Neural cell (in vitro differentiated cells): ENCODE results near the gene NFASC. TPM values are rescaled to one million over a fixed set of nuclear protein-coding genes. Genes with fewer than 3 reads are reported as not detected.

ENCODE experiments used
- H2AFZ ChIP-seq: fragments of 200-600, 300-800 bp; sonication (generic), shearing (Covaris generic); 2 replicates; pipeline ENCODE4 v1.6.0; 2014; ENCODE audit warnings: low read depth, mild to moderate bottlenecking, antibody characterized with exemption, low read length, moderate library complexity
- H3F3A ChIP-seq: fragments of 200-600 bp; shearing (Covaris generic); 2 replicates; pipeline ENCODE4 v1.6.1; 2016; ENCODE audit warnings: mild to moderate bottlenecking, moderate library complexity, mixed read lengths, antibody characterized with exemption, low read length; ENCODE audit not compliant: insufficient read depth, poor library complexity, severe bottlenecking
- H3K27ac ChIP-seq: fragments of 200-600, 300-800 bp; sonication (generic), shearing (Covaris generic); 2 replicates; pipeline ENCODE4 v1.5.1; 2014; ENCODE audit warnings: mild to moderate bottlenecking, low read length, moderate library complexity
- H3K27me3 ChIP-seq: fragments of 300-800, 200-600 bp; sonication (generic), shearing (Covaris generic); 2 replicates; pipeline ENCODE4 v1.6.0; 2014; ENCODE audit warnings: mild to moderate bottlenecking, low read depth, low read length, moderate library complexity; ENCODE audit not compliant: insufficient read depth
- H3K36me3 ChIP-seq: fragments of 300-800, 200-600 bp; sonication (generic), shearing (Covaris generic); 2 replicates; pipeline ENCODE4 v1.5.1; 2014; ENCODE audit warnings: mild to moderate bottlenecking, antibody characterized with exemption, low read length, moderate library complexity; ENCODE audit not compliant: insufficient read depth
- H3K4me2 ChIP-seq: fragments of 300-800, 200-600 bp; sonication (generic), shearing (Covaris generic); 2 replicates; pipeline ENCODE4 v1.6.0; 2014; ENCODE audit warnings: mild to moderate bottlenecking, low read length
- H3K4me3 ChIP-seq: fragments of 300-800, 200-600 bp; sonication (generic), shearing (Covaris generic); 2 replicates; pipeline ENCODE4 v1.5.1; 2014; ENCODE audit warnings: mild to moderate bottlenecking, low read length, moderate library complexity
- H3K79me2 ChIP-seq: fragments of 200-600 bp; shearing (Covaris generic); replicated peaks from 2 replicates; pipeline ENCODE4 v1.6.0; 2014; ENCODE audit warnings: mild to moderate bottlenecking, low read length, moderate library complexity; ENCODE audit not compliant: insufficient read depth
- H3K9ac ChIP-seq: fragments of 300-800, 200-600 bp; sonication (generic), shearing (Covaris generic); 2 replicates; pipeline ENCODE4 v1.6.1; 2016; ENCODE audit warnings: mild to moderate bottlenecking, low read length, mixed read lengths
- H3K9me2 ChIP-seq: fragments of 200-600 bp; shearing (Covaris generic); 2 replicates; pipeline ENCODE4 v1.6.1; 2016; ENCODE audit warnings: mild to moderate bottlenecking, low read length, mixed read lengths; ENCODE audit not compliant: insufficient read depth
- H3K9me3 ChIP-seq: fragments of 200-600, 300-800 bp; sonication (generic), shearing (Covaris generic); 2 replicates; pipeline ENCODE4 v1.6.1; 2016; ENCODE audit warnings: mild to moderate bottlenecking, mixed run types, low read length, moderate library complexity, mixed read lengths
- H4K20me1 ChIP-seq: fragments of 200-600 bp; shearing (Covaris generic); 2 replicates; pipeline ENCODE4 v1.6.1; 2016; ENCODE audit warnings: mild to moderate bottlenecking, mixed run types; ENCODE audit not compliant: insufficient read depth
- EP300 ChIP-seq: fragments of 450-650 bp; conservative IDR thresholded peaks from 2 replicates; pipeline ENCODE4 v1.6.1; 2014; ENCODE audit warnings: antibody characterized with exemption, mild to moderate bottlenecking, moderate library complexity; ENCODE audit not compliant: poor library complexity, severe bottlenecking
- EZH2 ChIP-seq: fragments of 200-600, 300-800 bp; shearing (Covaris generic), sonication (generic); IDR thresholded peaks from 2 replicates; pipeline ENCODE4 v1.6.1; 2014; ENCODE audit warnings: antibody characterized with exemption, low read length, borderline replicate concordance, mild to moderate bottlenecking; ENCODE audit not compliant: insufficient read depth, poor library complexity, severe bottlenecking
- MXI1 ChIP-seq: fragments of 450-650 bp; conservative IDR thresholded peaks from 2 replicates; pipeline ENCODE4 v1.6.1; 2014; ENCODE audit warnings: antibody characterized with exemption, mild to moderate bottlenecking; ENCODE audit not compliant: poor library complexity, severe bottlenecking
- POLR2AphosphoS5 ChIP-seq: IDR thresholded peaks from 2 replicates; pipeline ENCODE4 v1.6.1; 2012
- RAD21 ChIP-seq: fragments of 450-650 bp; conservative IDR thresholded peaks from 2 replicates; pipeline ENCODE4 v1.6.1; 2014; ENCODE audit warnings: antibody characterized with exemption, mild to moderate bottlenecking, moderate library complexity
- REST ChIP-seq: IDR thresholded peaks from 2 replicates; pipeline ENCODE4 v1.6.1; 2012; ENCODE audit warnings: borderline replicate concordance
- SMC3 ChIP-seq: fragments of 450-650 bp; conservative IDR thresholded peaks from 2 replicates; pipeline ENCODE4 v1.6.1; 2014; ENCODE audit warnings: antibody characterized with exemption, mild to moderate bottlenecking, moderate library complexity; ENCODE audit not compliant: poor library complexity
- TAF1 ChIP-seq: IDR thresholded peaks from 2 replicates; pipeline ENCODE4 v1.6.1; 2012; ENCODE audit warnings: low read depth
- polyA plus RNA-seq: library from polyadenylated mRNA; depleted of rRNA; stranded (reverse); fragments of >200 nt; gene quantifications from 2 replicates; pipeline ENCODE4 v1.2.3, GENCODE V29; 2014
- TF ChIP-seq, protein P1 (sequence below): fragments of 450-650 bp; IDR thresholded peaks from 2 replicates; pipeline ENCODE4 v1.5.1; 2014; ENCODE audit warnings: antibody characterized with exemption, mild to moderate bottlenecking, moderate library complexity; ENCODE audit not compliant: poor library complexity, severe bottlenecking

The NFASC gene
- polyA plus RNA-seq, 1 donor from 2014 or later: 23.9 TPM

DNA sequence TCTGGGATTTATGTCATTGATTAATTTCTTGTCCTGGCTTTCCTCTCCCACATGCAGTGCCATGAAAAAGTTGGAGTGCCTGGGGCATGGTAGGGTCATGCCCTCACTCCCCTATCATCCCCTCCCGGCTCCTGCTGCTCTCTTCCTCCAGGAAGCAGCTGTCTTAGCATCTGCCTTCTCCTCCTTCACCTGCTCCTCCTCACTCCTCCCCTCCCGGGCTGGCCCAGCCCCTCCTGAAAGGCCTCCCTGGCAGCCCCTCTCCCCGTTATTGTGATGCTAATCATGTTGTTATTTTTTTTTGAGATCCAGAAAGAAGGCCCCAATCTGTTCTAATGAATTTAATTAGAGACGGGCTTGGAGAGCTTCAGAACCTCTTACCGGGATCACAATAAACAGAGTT lies 36.3 kb upstream of the NFASC start:
- H3K9me2 ChIP-seq: no peaks in the 10 kb centered on the region
- H4K20me1 ChIP-seq: peaks cover 4% of the 10 kb centered on the region
- H3K9me3 ChIP-seq: no peaks in the 10 kb centered on the region
- no peak overlapping the region for H3K9ac ChIP-seq
- no peak overlapping the region for H2AFZ ChIP-seq
- H3K4me3 ChIP-seq: peak overlapping the region; percentile 38
- no peaks in the 10 kb centered on the region for H3K36me3 ChIP-seq
- no peaks in the 10 kb centered on the region for H3F3A ChIP-seq
- H3K4me2 ChIP-seq: no peak overlapping the region
- no peaks in the 10 kb centered on the region for H3K27me3 ChIP-seq
- H3K27ac ChIP-seq: no peak overlapping the region
- H3K79me2 ChIP-seq: peaks cover 49% of the 10 kb centered on the region
- TF ChIP-seq RAD21: no peak
- no peak for TF ChIP-seq SMC3
- TF ChIP-seq POLR2AphosphoS5: no peak
- no peak for TF ChIP-seq EP300
- TF ChIP-seq REST: no peak
- TF ChIP-seq EZH2: no peak
- TF ChIP-seq, protein P1, sequence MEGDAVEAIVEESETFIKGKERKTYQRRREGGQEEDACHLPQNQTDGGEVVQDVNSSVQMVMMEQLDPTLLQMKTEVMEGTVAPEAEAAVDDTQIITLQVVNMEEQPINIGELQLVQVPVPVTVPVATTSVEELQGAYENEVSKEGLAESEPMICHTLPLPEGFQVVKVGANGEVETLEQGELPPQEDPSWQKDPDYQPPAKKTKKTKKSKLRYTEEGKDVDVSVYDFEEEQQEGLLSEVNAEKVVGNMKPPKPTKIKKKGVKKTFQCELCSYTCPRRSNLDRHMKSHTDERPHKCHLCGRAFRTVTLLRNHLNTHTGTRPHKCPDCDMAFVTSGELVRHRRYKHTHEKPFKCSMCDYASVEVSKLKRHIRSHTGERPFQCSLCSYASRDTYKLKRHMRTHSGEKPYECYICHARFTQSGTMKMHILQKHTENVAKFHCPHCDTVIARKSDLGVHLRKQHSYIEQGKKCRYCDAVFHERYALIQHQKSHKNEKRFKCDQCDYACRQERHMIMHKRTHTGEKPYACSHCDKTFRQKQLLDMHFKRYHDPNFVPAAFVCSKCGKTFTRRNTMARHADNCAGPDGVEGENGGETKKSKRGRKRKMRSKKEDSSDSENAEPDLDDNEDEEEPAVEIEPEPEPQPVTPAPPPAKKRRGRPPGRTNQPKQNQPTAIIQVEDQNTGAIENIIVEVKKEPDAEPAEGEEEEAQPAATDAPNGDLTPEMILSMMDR: no peak
- no peak for TF ChIP-seq MXI1
- TF ChIP-seq TAF1: no peak

GRCh38 chr1:204834752-204835151 lies 35.9 kb upstream of the NFASC start:
- Histone ChIP-seq H3F3A (no peaks in the 10 kb centered on the region), H3K4me2 (no peak overlapping the region), H3K36me3 (no peaks in the 10 kb centered on the region), H3K27me3 (no peaks in the 10 kb centered on the region), H3K9me3 (no peaks in the 10 kb centered on the region), H3K27ac (no peak overlapping the region), H4K20me1 (peaks cover under 1% of the 10 kb centered on the region), H3K9me2 (no peaks in the 10 kb centered on the region), H3K9ac (no peak overlapping the region), H3K79me2 (peaks cover 49% of the 10 kb centered on the region), H3K4me3 (peak overlapping the region; percentile 38), H2AFZ (no peak overlapping the region)
- TF ChIP-seq MXI1 (no peak), REST (no peak), POLR2AphosphoS5 (no peak), EZH2 (no peak), TAF1 (no peak), RAD21 (no peak), SMC3 (no peak), EP300 (no peak)
- TF ChIP-seq, protein P1: no peak
